ENCODE measurements around the gene EIF4EBP2.

Gene EIF4EBP2

GRCh38 chr10:70360215-70360614 is 43.7 kb upstream of the EIF4EBP2 start:
- H3K4me3 ChIP-seq (ENCODE audit: low read depth, low read length) = no peak overlapping the region
- no peak for TF ChIP-seq CTCF (IDR thresholded peaks at IDR 0.05; ENCODE audit: low read depth, low read length, missing control alignments)
- DNase-seq (ENCODE audit: low read depth) = no peak

GRCh38 chr10:70362328-70362727 is 41.6 kb upstream of the EIF4EBP2 start:
- no peak for TF ChIP-seq CTCF (IDR thresholded peaks at IDR 0.05; ENCODE audit: low read depth, low read length, missing control alignments)
- H3K4me3 ChIP-seq (ENCODE audit: low read depth, low read length) = no peak overlapping the region
- DNase-seq (ENCODE audit: low read depth) = no peak

GRCh38 chr10:70363292-70363691 is 40.7 kb upstream of the EIF4EBP2 start:
- no peak for DNase-seq (ENCODE audit: low read depth)
- no peak overlapping the region for H3K4me3 ChIP-seq (ENCODE audit: low read depth, low read length)
- no peak for TF ChIP-seq CTCF (IDR thresholded peaks at IDR 0.05; ENCODE audit: low read depth, low read length, missing control alignments)

GRCh38 chr10:70363971-70364771 is 39.8 kb upstream of the EIF4EBP2 start:
- no peak overlapping the region for H3K4me3 ChIP-seq (ENCODE audit: low read depth, low read length)
- TF ChIP-seq CTCF (IDR thresholded peaks at IDR 0.05; ENCODE audit: low read depth, low read length, missing control alignments) = peak; percentile 76
- peak; percentile 55 for DNase-seq (ENCODE audit: low read depth)

- no peak for DNase-seq (ENCODE audit: low read depth)
- no peak for TF ChIP-seq CTCF (IDR thresholded peaks at IDR 0.05; ENCODE audit: low read depth, low read length, missing control alignments)
- H3K4me3 ChIP-seq (ENCODE audit: low read depth, low read length) = no peak overlapping the region
Observed at GRCh38 chr10:70364772-70365091, 39.2 kb upstream of the EIF4EBP2 start.

- no peak for TF ChIP-seq CTCF (IDR thresholded peaks at IDR 0.05; ENCODE audit: low read depth, low read length, missing control alignments)
- DNase-seq (ENCODE audit: low read depth) = no peak
- no peak overlapping the region for H3K4me3 ChIP-seq (ENCODE audit: low read depth, low read length)
Observed at GRCh38 chr10:70367195-70367796, 36.6 kb upstream of the EIF4EBP2 start.
